ENCODE results near the gene AP3M1. TPM values are rescaled to one million over a fixed set of nuclear protein-coding genes. Genes with fewer than 3 reads are reported as not detected.

AP3M1 gene
- total RNA-seq, 1 experiment from 2014 or later, result 34.4 TPM

DNA sequence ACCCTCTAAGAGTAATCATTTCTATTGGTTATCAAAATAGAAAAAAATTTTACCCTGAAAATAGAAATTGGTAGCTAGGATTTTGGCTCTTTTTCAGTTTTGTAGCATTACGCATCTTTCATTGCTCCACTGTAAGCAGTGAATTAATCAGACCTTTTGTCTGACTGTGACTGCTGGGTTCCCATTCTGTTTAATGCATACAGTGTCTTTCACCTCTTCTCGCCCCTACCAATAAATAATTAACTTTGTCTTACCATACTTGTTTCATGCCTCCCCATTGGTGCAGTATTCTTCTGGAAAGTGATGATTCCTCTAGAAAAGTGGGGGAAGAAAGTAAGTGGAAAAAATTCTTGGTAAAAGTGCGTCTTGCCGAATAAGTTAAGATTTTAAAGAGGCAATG lies 73.2 kb downstream of the AP3M1 start:
- RAD21 ChIA-PET (ENCODE audit: low non-redundant PET in 1 of 2, low total read pairs in 2 of 2, uncharacterized antibody in 2 of 2, unreplicated experiment in 2 of 2), result no interaction called here
- Histone ChIP-seq H3K9ac (ENCODE audit: low read length) (no peak overlapping the region), H3K9me2 (ENCODE audit: insufficient read depth) (no peaks in the 10 kb centered on the region), H3K4me2 (ENCODE audit: low read length) (no peak overlapping the region), H3K79me2 (ENCODE audit: insufficient read depth, low read length) (peaks cover 44% of the 10 kb centered on the region), H3K9me3 (ENCODE audit: control insufficient read depth in 1 of 2, insufficient read depth in 1 of 2, low read depth in 1 of 2, low read length in 2 of 2) (no peaks in the 10 kb centered on the region), H3K27ac (ENCODE audit: low read depth, low read length) (no peak overlapping the region), H3K4me3 (replicated peaks in 1 of 2; ENCODE audit: low read depth in 1 of 2, low read length in 2 of 2) (no peak overlapping the region), H3K27me3 (ENCODE audit: insufficient read depth, low read length) (no peaks in the 10 kb centered on the region), H3K4me1 (ENCODE audit: control insufficient read depth in 1 of 2, insufficient read depth in 2 of 2, low read length in 2 of 2) (peaks cover 32 to 51% of the 10 kb centered on the region in 2 experiments), H4K20me1 (ENCODE audit: insufficient read depth) (no peaks in the 10 kb centered on the region), H2AFZ (ENCODE audit: low read depth, low read length, poor library complexity, severe bottlenecking) (no peak overlapping the region), H3K36me3 (ENCODE audit: control insufficient read depth in 1 of 2, insufficient read depth in 2 of 2, low read length in 2 of 2) (peaks cover 14 to 28% of the 10 kb centered on the region in 2 experiments; a peak in 3 of 4 replicates)
- POLR2A ChIA-PET, result interaction anchor here (1.0 to 1.6 kb wide), 3 partner anchors 76 to 189 kb away, joined by 3 to 4 read pairs (median 3); no protein-coding TSS in a partner anchor
- no TSS peak for BruUV-seq (replicated peaks)
- intact Hi-C loops (cut with micrococcal nuclease), result no loop called here
- no peak for ATAC-seq
- TF ChIP-seq FOSL1 (IDR thresholded peaks at IDR 0.05; ENCODE audit: low read depth), result no peak
- TF ChIP-seq ZNF274 (IDR thresholded peaks at IDR 0.05; ENCODE audit: low read depth, low read length), result no peak
- no peak for TF ChIP-seq EZH2 (IDR thresholded peaks at IDR 0.05)
- no peak for TF ChIP-seq SP1 (IDR thresholded peaks at IDR 0.05; ENCODE audit: low read depth)
- TF ChIP-seq, protein P1, sequence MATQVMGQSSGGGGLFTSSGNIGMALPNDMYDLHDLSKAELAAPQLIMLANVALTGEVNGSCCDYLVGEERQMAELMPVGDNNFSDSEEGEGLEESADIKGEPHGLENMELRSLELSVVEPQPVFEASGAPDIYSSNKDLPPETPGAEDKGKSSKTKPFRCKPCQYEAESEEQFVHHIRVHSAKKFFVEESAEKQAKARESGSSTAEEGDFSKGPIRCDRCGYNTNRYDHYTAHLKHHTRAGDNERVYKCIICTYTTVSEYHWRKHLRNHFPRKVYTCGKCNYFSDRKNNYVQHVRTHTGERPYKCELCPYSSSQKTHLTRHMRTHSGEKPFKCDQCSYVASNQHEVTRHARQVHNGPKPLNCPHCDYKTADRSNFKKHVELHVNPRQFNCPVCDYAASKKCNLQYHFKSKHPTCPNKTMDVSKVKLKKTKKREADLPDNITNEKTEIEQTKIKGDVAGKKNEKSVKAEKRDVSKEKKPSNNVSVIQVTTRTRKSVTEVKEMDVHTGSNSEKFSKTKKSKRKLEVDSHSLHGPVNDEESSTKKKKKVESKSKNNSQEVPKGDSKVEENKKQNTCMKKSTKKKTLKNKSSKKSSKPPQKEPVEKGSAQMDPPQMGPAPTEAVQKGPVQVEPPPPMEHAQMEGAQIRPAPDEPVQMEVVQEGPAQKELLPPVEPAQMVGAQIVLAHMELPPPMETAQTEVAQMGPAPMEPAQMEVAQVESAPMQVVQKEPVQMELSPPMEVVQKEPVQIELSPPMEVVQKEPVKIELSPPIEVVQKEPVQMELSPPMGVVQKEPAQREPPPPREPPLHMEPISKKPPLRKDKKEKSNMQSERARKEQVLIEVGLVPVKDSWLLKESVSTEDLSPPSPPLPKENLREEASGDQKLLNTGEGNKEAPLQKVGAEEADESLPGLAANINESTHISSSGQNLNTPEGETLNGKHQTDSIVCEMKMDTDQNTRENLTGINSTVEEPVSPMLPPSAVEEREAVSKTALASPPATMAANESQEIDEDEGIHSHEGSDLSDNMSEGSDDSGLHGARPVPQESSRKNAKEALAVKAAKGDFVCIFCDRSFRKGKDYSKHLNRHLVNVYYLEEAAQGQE (IDR thresholded peaks at IDR 0.05; ENCODE audit: low read depth), result no peak
- no peak for TF ChIP-seq CBX3 (IDR thresholded peaks at IDR 0.05; ENCODE audit: low read depth)
- no peak for TF ChIP-seq EGR1 (IDR thresholded peaks at IDR 0.05; ENCODE audit: low read depth)
- no peak for TF ChIP-seq ATF3 (IDR thresholded peaks at IDR 0.05)
- TF ChIP-seq SIN3A (IDR thresholded peaks at IDR 0.05; ENCODE audit: low read depth), result no peak
- TF ChIP-seq EZH2phosphoT487 (IDR thresholded peaks at IDR 0.05; ENCODE audit: borderline replicate concordance), result no peak
- no peak for TF ChIP-seq TCF7L2 (IDR thresholded peaks at IDR 0.05; ENCODE audit: borderline replicate concordance, extremely low read depth, insufficient read depth, insufficient read length)
- TF ChIP-seq, protein P2, sequence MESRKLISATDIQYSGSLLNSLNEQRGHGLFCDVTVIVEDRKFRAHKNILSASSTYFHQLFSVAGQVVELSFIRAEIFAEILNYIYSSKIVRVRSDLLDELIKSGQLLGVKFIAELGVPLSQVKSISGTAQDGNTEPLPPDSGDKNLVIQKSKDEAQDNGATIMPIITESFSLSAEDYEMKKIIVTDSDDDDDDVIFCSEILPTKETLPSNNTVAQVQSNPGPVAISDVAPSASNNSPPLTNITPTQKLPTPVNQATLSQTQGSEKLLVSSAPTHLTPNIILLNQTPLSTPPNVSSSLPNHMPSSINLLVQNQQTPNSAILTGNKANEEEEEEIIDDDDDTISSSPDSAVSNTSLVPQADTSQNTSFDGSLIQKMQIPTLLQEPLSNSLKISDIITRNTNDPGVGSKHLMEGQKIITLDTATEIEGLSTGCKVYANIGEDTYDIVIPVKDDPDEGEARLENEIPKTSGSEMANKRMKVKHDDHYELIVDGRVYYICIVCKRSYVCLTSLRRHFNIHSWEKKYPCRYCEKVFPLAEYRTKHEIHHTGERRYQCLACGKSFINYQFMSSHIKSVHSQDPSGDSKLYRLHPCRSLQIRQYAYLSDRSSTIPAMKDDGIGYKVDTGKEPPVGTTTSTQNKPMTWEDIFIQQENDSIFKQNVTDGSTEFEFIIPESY (IDR thresholded peaks at IDR 0.05; ENCODE audit: extremely low read depth, insufficient replicate concordance, low read length), result no peak
- no peak for TF ChIP-seq POLR2A (IDR thresholded peaks at IDR 0.05; ENCODE audit: borderline replicate concordance, extremely low read depth, insufficient read depth, insufficient read length)
- TF ChIP-seq ELF1 (IDR thresholded peaks at IDR 0.05; ENCODE audit: borderline replicate concordance, low read depth), result no peak
- TF ChIP-seq POLR2AphosphoS5 (IDR thresholded peaks at IDR 0.05; ENCODE audit: low read depth, low read length), result no peak
- no peak for DNase-seq (ENCODE audit: low read depth, low spot score)
- CTCF ChIA-PET, result interaction anchor here (3.0 kb wide), 1 partner anchor 198 kb away, joined by 9 read pairs; no protein-coding TSS in a partner anchor

All from HCT116 (cell line).